K562 (cell line): ENCODE results near the gene FAM83B. TPM values are rescaled to one million over a fixed set of nuclear protein-coding genes. Genes with fewer than 3 reads are reported as not detected.

Experiments
- CBX1 ChIP-seq: sonication (generic); IDR thresholded peaks from 2 replicates; pipeline ENCODE4 v1.6.1; 2016; ENCODE audit warnings: antibody characterized with exemption, low read depth, mild to moderate bottlenecking
- E4F1 ChIP-seq: fragments of 250-450 bp; sonication (Bioruptor Pico); IDR thresholded peaks from 2 replicates; pipeline ENCODE4 v1.5.0; 2021; ENCODE audit warnings: mild to moderate bottlenecking, borderline replicate concordance
- FOXJ3 ChIP-seq: sonication (generic); formaldehyde crosslinking; IDR thresholded peaks from 2 replicates; pipeline ENCODE4 v1.4.0; 2020; ENCODE audit warnings: mild to moderate bottlenecking, missing genetic modification reagents
- GABPB2 ChIP-seq: fragments of 250-450 bp; sonication (Bioruptor Pico); conservative IDR thresholded peaks from 2 replicates; pipeline ENCODE4 v1.5.1; 2021; ENCODE audit warnings: mild to moderate bottlenecking
- GTF2B ChIP-seq: IDR thresholded peaks from 2 replicates; pipeline ENCODE4 v1.6.1; 2011; ENCODE audit not compliant: insufficient read length; ENCODE audit errors: extremely low read depth
- ILF3 ChIP-seq: fragments of 450-650 bp; IDR thresholded peaks from 2 replicates; pipeline ENCODE4 v1.6.1; 2018; ENCODE audit warnings: antibody characterized with exemption, mild to moderate bottlenecking, moderate library complexity, borderline replicate concordance
- NCOA2 ChIP-seq, 2 experiments: fragments of 450-650 bp; IDR thresholded peaks; 2 replicates each; pipeline ENCODE4 v1.6.1; 2018; ENCODE audit warnings: mild to moderate bottlenecking in 2 of 2, moderate library complexity in 1 of 2; ENCODE audit not compliant: partially characterized antibody in 2 of 2
- SIN3B ChIP-seq: fragments of 450-650 bp; IDR thresholded peaks from 2 replicates; pipeline ENCODE4 v1.6.1; 2017; ENCODE audit warnings: low read depth, mild to moderate bottlenecking, moderate library complexity
- SUPT5H ChIP-seq: fragments of 450-650 bp; IDR thresholded peaks from 2 replicates; pipeline ENCODE4 v1.6.1; 2016
- ZBTB40 ChIP-seq, 2 experiments: fragments of 450-650 bp in 1 of 2; sonication (generic) in 1 of 2; formaldehyde crosslinking in 1 of 2; IDR thresholded peaks; 2 replicates each; pipeline versions ENCODE4 v1.7.1 to v1.9.0; 2016 to 2022; ENCODE audit warnings: inconsistent platforms in 1 of 2, mild to moderate bottlenecking in 1 of 2, missing genetic modification reagents in 1 of 2
- ZKSCAN8 ChIP-seq: fragments of 200-800 bp; sonication (Bioruptor generic); IDR thresholded peaks from 2 replicates; pipeline ENCODE4 v1.6.1; 2016; ENCODE audit warnings: missing genetic modification characterization, missing compliant biosample characterization
- ZNF263 ChIP-seq: sonication (generic); formaldehyde crosslinking; IDR thresholded peaks from 2 replicates; pipeline ENCODE4 v1.8.0; 2022; ENCODE audit warnings: mild to moderate bottlenecking, missing genetic modification reagents, borderline replicate concordance
- polyA plus RNA-seq, 8 experiments: library from polyadenylated mRNA; depleted of rRNA in 4 of 8; stranded (reverse) in 5 of 8; unstranded in 3 of 8; fragments of >200 nt; fragmentation: Nextera tagmentation in 2 of 8; fragmentation: Illumina TruSeq in 1 of 8; extraction: Ambion mirVana in 2 of 8; extraction: Trizol in 1 of 8; gene quantifications; 2 replicates each; pipeline versions ENCODE4 v1.2.1 to v1.2.3, GENCODE V29; 2011 to 2014; ENCODE audit warnings: inconsistent platforms in 1 of 8, missing spikeins in 1 of 8
- total RNA-seq, 7 experiments: library from RNA; depleted of rRNA in 6 of 7; stranded (reverse); fragments of >200 nt in 6 of 7; fragmentation: Illumina TruSeq in 2 of 7; extraction: Trizol in 2 of 7; gene quantifications; 2 replicates each; pipeline versions ENCODE4 v1.2.1 to v1.2.3, GENCODE V29; 2011 to 2021; ENCODE audit warnings: low replicate concordance in 1 of 7
- TF ChIP-seq, protein P1 (sequence below): fragments of 250-450 bp; sonication (Bioruptor Pico); IDR thresholded peaks from 2 replicates; pipeline ENCODE4 v1.8.0; 2021; ENCODE audit warnings: moderate library complexity, mild to moderate bottlenecking, inconsistent platforms

FAM83B gene
- total and polyA plus RNA-seq, 9 of the 15 experiments (the other 6 are each of a cell fraction or from before 2014, with no cell fraction given): not detected

GRCh38 chr6:54929245-54929909 is 82.8 kb downstream of the FAM83B start (continued):
- TF ChIP-seq ZBTB40 (IDR thresholded peaks at IDR 0.05): no peak
- TF ChIP-seq ZBTB40 (CRISPR knock-in tag; IDR thresholded peaks at IDR 0.05): no peak
- no peak for TF ChIP-seq E4F1 (CRISPR knock-in tag)
- TF ChIP-seq SUPT5H: no peak
- TF ChIP-seq ZKSCAN8 (CRISPR knock-in tag): no peak
- no peak for TF ChIP-seq GTF2B
- no peak for TF ChIP-seq ZNF263
- TF ChIP-seq NCOA2 (IDR thresholded peaks at IDR 0.05; ENCODE audit: partially characterized antibody in 2 of 2): no peak
- no peak for TF ChIP-seq GABPB2 (CRISPR knock-in tag)
- no peak for TF ChIP-seq CBX1
- no peak for TF ChIP-seq ILF3
- TF ChIP-seq, protein P1, sequence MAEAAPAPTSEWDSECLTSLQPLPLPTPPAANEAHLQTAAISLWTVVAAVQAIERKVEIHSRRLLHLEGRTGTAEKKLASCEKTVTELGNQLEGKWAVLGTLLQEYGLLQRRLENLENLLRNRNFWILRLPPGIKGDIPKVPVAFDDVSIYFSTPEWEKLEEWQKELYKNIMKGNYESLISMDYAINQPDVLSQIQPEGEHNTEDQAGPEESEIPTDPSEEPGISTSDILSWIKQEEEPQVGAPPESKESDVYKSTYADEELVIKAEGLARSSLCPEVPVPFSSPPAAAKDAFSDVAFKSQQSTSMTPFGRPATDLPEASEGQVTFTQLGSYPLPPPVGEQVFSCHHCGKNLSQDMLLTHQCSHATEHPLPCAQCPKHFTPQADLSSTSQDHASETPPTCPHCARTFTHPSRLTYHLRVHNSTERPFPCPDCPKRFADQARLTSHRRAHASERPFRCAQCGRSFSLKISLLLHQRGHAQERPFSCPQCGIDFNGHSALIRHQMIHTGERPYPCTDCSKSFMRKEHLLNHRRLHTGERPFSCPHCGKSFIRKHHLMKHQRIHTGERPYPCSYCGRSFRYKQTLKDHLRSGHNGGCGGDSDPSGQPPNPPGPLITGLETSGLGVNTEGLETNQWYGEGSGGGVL: no peak
- TF ChIP-seq FOXJ3: no peak
- TF ChIP-seq SIN3B: no peak
